Subcutaneous abdominal adipose tissue (tissue), 5 donors: ENCODE results near the gene PAX3.

Source experiments
- H3K27ac ChIP-seq: one replicate; pipeline ENCODE4 v1.7.0; 2013; ENCODE audit warnings: low read depth, mild to moderate bottlenecking, inconsistent platforms, low read length, moderate library complexity
- H3K27me3 ChIP-seq, 5 donors: one replicate each; pipeline ENCODE4 v1.7.0; 2013; ENCODE audit warnings: low read length in 5 of 5, inconsistent platforms in 1 of 5; ENCODE audit not compliant: control insufficient read depth in 5 of 5, insufficient read depth in 4 of 5
- H3K36me3 ChIP-seq, 5 donors: one replicate each; pipeline ENCODE4 v1.7.0; 2013; ENCODE audit warnings: low read length in 5 of 5; ENCODE audit not compliant: control insufficient read depth in 5 of 5, insufficient read depth in 5 of 5
- H3K4me1 ChIP-seq, 5 donors: one replicate each; pipeline ENCODE4 v1.7.0; 2013; ENCODE audit warnings: low read length in 5 of 5, mild to moderate bottlenecking in 3 of 5, moderate library complexity in 1 of 5; ENCODE audit not compliant: control insufficient read depth in 5 of 5, insufficient read depth in 5 of 5
- H3K4me3 ChIP-seq, 5 donors: one replicate each; pipeline ENCODE4 v1.7.0; 2013; ENCODE audit warnings: low read length in 5 of 5, low read depth in 1 of 5
- H3K9ac ChIP-seq, 5 donors: one replicate each; pipeline ENCODE4 v1.7.0; 2013; ENCODE audit warnings: low read length in 5 of 5, mild to moderate bottlenecking in 4 of 5, moderate library complexity in 3 of 5
- H3K9me3 ChIP-seq, 5 donors: one replicate each; pipeline ENCODE4 v1.7.0; 2013; ENCODE audit warnings: low read length in 5 of 5; ENCODE audit not compliant: control insufficient read depth in 5 of 5
- donor health status: healthy.
- donor health status: healthy.
- donor health status: healthy.
- donor health status: healthy.
- donor health status: healthy.

PAX3 gene

GRCh38 chr2:222303828-222304736 lies 5.3 kb upstream of the PAX3 start:
- peaks cover 0 to 5% (median 0%) of the 10 kb centered on the region in 5 donors for H3K9me3 ChIP-seq
- no peak overlapping the region for H3K27ac ChIP-seq
- peaks cover 0 to 57% (median 42%) of the 10 kb centered on the region in 5 donors for H3K4me1 ChIP-seq
- H3K4me3 ChIP-seq: peak overlapping the region; percentile 1 to 75 (median 62)
- H3K36me3 ChIP-seq: no peaks in the 10 kb centered on the region
- peaks cover 83 to 99% (median 92%) of the 10 kb centered on the region in 5 donors for H3K27me3 ChIP-seq
- no peak overlapping the region for H3K9ac ChIP-seq

GRCh38 chr2:222303045-222303827 lies 4.4 kb upstream of the PAX3 start:
- H3K27me3 ChIP-seq: peaks cover 87 to 99% (median 96%) of the 10 kb centered on the region in 5 donors
- H3K27ac ChIP-seq: no peak overlapping the region
- H3K9me3 ChIP-seq: peaks cover 0 to under 1% (median 0%) of the 10 kb centered on the region in 5 donors
- peak overlapping the region in 1 of 5 donors; percentile 6 for H3K4me3 ChIP-seq
- H3K9ac ChIP-seq: no peak overlapping the region
- no peaks in the 10 kb centered on the region for H3K36me3 ChIP-seq
- H3K4me1 ChIP-seq: peaks cover 0 to 65% (median 50%) of the 10 kb centered on the region in 5 donors

GRCh38 chr2:222302178-222303018 lies 3.6 kb upstream of the PAX3 start:
- no peak overlapping the region for H3K27ac ChIP-seq
- H3K4me1 ChIP-seq: peaks cover 0 to 72% (median 54%) of the 10 kb centered on the region in 5 donors
- H3K9me3 ChIP-seq: no peaks in the 10 kb centered on the region
- H3K27me3 ChIP-seq: peaks cover 88 to 99% (median 95%) of the 10 kb centered on the region in 5 donors
- H3K36me3 ChIP-seq: no peaks in the 10 kb centered on the region
- no peak overlapping the region for H3K4me3 ChIP-seq
- no peak overlapping the region for H3K9ac ChIP-seq

DNA sequence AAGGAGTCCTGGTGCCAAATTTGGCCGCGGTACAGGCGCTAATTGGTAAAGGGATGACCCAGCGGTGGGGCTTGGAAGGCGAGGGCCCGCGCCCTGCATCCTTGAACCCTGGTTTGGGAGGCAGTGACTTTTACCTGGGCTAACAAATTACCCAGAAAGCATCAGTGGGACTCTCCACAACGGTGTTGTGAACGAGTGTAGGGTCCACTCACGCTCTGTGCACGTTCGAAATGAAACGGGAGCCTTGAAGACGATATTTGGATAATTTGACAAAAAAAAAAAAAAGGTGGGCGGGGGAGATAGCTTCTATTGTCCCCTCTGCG lies 3.0 kb upstream of the PAX3 start:
- peaks cover 88 to 99% (median 95%) of the 10 kb centered on the region in 5 donors for H3K27me3 ChIP-seq
- no peak overlapping the region for H3K27ac ChIP-seq
- H3K9me3 ChIP-seq: no peaks in the 10 kb centered on the region
- peaks cover 0 to 71% (median 52%) of the 10 kb centered on the region in 5 donors for H3K4me1 ChIP-seq
- no peak overlapping the region for H3K9ac ChIP-seq
- no peaks in the 10 kb centered on the region for H3K36me3 ChIP-seq
- H3K4me3 ChIP-seq: no peak overlapping the region

GRCh38 chr2:222301053-222301795 lies 2.4 kb upstream of the PAX3 start:
- Histone ChIP-seq H3K27me3 (peaks cover 88 to 99% (median 95%) of the 10 kb centered on the region in 5 donors), H3K9me3 (no peaks in the 10 kb centered on the region), H3K4me3 (no peak overlapping the region), H3K36me3 (no peaks in the 10 kb centered on the region), H3K4me1 (peaks cover 0 to 70% (median 51%) of the 10 kb centered on the region in 5 donors), H3K9ac (no peak overlapping the region), H3K27ac (no peak overlapping the region)

DNA sequence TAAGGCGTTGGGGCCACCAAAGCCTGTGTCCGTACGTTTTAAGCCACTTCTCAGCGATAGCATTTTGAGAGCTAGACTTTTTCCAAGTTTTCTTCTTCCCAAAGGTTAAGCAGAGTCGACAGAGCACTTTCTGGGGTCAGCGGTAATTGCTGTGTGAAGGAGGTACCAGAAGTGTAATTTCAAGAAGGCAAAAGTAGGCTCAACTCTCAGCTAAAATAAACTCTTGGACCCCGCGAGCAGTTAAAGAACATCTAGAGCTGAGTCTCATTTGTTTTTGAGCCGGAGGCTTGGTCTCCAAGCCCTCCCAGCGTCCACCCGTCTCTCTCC lies 1.9 kb upstream of the PAX3 start:
- peaks cover 84 to 98% (median 95%) of the 10 kb centered on the region in 5 donors for H3K27me3 ChIP-seq
- no peak overlapping the region for H3K4me3 ChIP-seq
- H3K36me3 ChIP-seq: no peaks in the 10 kb centered on the region
- H3K4me1 ChIP-seq: peaks cover 0 to 70% (median 48%) of the 10 kb centered on the region in 5 donors
- no peak overlapping the region for H3K27ac ChIP-seq
- H3K9me3 ChIP-seq: no peaks in the 10 kb centered on the region
- no peak overlapping the region for H3K9ac ChIP-seq

GRCh38 chr2:222299906-222300725 lies 1.3 kb upstream of the PAX3 start:
- no peaks in the 10 kb centered on the region for H3K36me3 ChIP-seq

GRCh38 chr2:222298001-222298310 lies 842 bp downstream of the PAX3 start:
- no peaks in the 10 kb centered on the region for H3K9me3 ChIP-seq
- peaks cover 82 to 94% (median 89%) of the 10 kb centered on the region in 5 donors for H3K27me3 ChIP-seq
- peak overlapping the region in 4 of 5 donors; percentile 34 to 48 (median 42) for H3K4me3 ChIP-seq
- H3K36me3 ChIP-seq: no peaks in the 10 kb centered on the region
- H3K9ac ChIP-seq: no peak overlapping the region
- H3K27ac ChIP-seq: no peak overlapping the region
- peaks cover 0 to 65% (median 44%) of the 10 kb centered on the region in 5 donors for H3K4me1 ChIP-seq

More at GRCh38 chr2:222299906-222300725, 1.3 kb upstream of the PAX3 start:
- Histone ChIP-seq H3K27ac (no peak overlapping the region), H3K4me3 (no peak overlapping the region), H3K9ac (no peak overlapping the region), H3K27me3 (peaks cover 86 to 98% (median 95%) of the 10 kb centered on the region in 5 donors), H3K9me3 (no peaks in the 10 kb centered on the region), H3K4me1 (peaks cover 0 to 70% (median 48%) of the 10 kb centered on the region in 5 donors)

GRCh38 chr2:222297600-222297935 lies 1.2 kb downstream of the PAX3 start:
- peaks cover 0 to 65% (median 44%) of the 10 kb centered on the region in 5 donors for H3K4me1 ChIP-seq

More at GRCh38 chr2:222297600-222297935, 1.2 kb downstream of the PAX3 start:
- no peak overlapping the region for H3K27ac ChIP-seq
- no peaks in the 10 kb centered on the region for H3K36me3 ChIP-seq
- H3K27me3 ChIP-seq: peaks cover 78 to 94% (median 89%) of the 10 kb centered on the region in 5 donors
- H3K4me3 ChIP-seq: peak overlapping the region in 1 of 5 donors; percentile 35
- H3K9ac ChIP-seq: no peak overlapping the region
- H3K9me3 ChIP-seq: no peaks in the 10 kb centered on the region
